Endothelial cell (in vitro differentiated cells): ENCODE measurements around the gene DIPK1C. TPM values are rescaled to one million over a fixed set of nuclear protein-coding genes. Genes with fewer than 3 reads are reported as not detected.

ENCODE experiments used
- DNase-seq: peaks from one replicate; pipeline ENCODE4 v3.0.0; 2021; ENCODE audit warnings: low spot score
- H3K27ac Mint-ChIP-seq: one replicate; pipeline ENCODE4 v1.8.0; 2021; ENCODE audit warnings: mixed read lengths, inconsistent platforms; ENCODE audit not compliant: unreplicated experiment
- H3K27me3 Mint-ChIP-seq: one replicate; pipeline ENCODE4 v1.8.0; 2021; ENCODE audit warnings: mild to moderate bottlenecking, moderate library complexity, mixed read lengths, inconsistent platforms; ENCODE audit not compliant: unreplicated experiment
- H3K36me3 Mint-ChIP-seq: one replicate; pipeline ENCODE4 v1.8.0; 2021; ENCODE audit warnings: mild to moderate bottlenecking, low read depth, mixed read lengths, inconsistent platforms; ENCODE audit not compliant: unreplicated experiment
- H3K4me1 Mint-ChIP-seq: one replicate; pipeline ENCODE4 v1.8.0; 2021; ENCODE audit warnings: mild to moderate bottlenecking, mixed read lengths, inconsistent platforms; ENCODE audit not compliant: unreplicated experiment
- H3K4me3 Mint-ChIP-seq: one replicate; pipeline ENCODE4 v1.8.0; 2021; ENCODE audit warnings: mild to moderate bottlenecking, mixed read lengths, inconsistent platforms; ENCODE audit not compliant: unreplicated experiment
- H3K9me3 Mint-ChIP-seq: one replicate; pipeline ENCODE4 v1.8.0; 2021; ENCODE audit warnings: mixed read lengths, inconsistent platforms; ENCODE audit not compliant: unreplicated experiment
- CTCF ChIP-seq: fragments of 200-600 bp; sonication (generic); IDR thresholded peaks from one replicate; pipeline ENCODE4 v1.5.0; 2021; ENCODE audit warnings: antibody characterized with exemption; ENCODE audit not compliant: unreplicated experiment
- total RNA-seq: library from RNA; stranded (reverse); fragmentation: NEBNext Ultra II Directional; extraction: Animal tissue kit (Norgen Biotek cat#: 25700); gene quantifications from one replicate; pipeline ENCODE4 v1.2.1, GENCODE V29; 2021; ENCODE audit not compliant: unreplicated experiment

The DIPK1C gene
- total RNA-seq, 1 donor from 2014 or later: 0.21 TPM

GRCh38 chr18:74477771-74478170 is 20.7 kb upstream of the DIPK1C start:
- H3K9me3 Mint-ChIP-seq: no peaks in the 10 kb centered on the region
- no peaks in the 10 kb centered on the region for H3K36me3 Mint-ChIP-seq
- no peaks in the 10 kb centered on the region for H3K27me3 Mint-ChIP-seq
- H3K4me1 Mint-ChIP-seq: no peaks in the 10 kb centered on the region
- no peak for TF ChIP-seq CTCF
- no peak overlapping the region for H3K4me3 Mint-ChIP-seq
- H3K27ac Mint-ChIP-seq: no peak overlapping the region
- DNase-seq: no peak

GRCh38 chr18:74476140-74476539 is 19.0 kb upstream of the DIPK1C start:
- peak; percentile 77 for TF ChIP-seq CTCF
- H3K4me1 Mint-ChIP-seq: no peaks in the 10 kb centered on the region
- H3K4me3 Mint-ChIP-seq: no peak overlapping the region
- H3K9me3 Mint-ChIP-seq: no peaks in the 10 kb centered on the region
- no peaks in the 10 kb centered on the region for H3K27me3 Mint-ChIP-seq
- no peaks in the 10 kb centered on the region for H3K36me3 Mint-ChIP-seq
- peak; percentile 73 for DNase-seq
- H3K27ac Mint-ChIP-seq: no peak overlapping the region

GRCh38 chr18:74473976-74474640 is 17.0 kb upstream of the DIPK1C start:
- no peak overlapping the region for H3K27ac Mint-ChIP-seq
- H3K36me3 Mint-ChIP-seq: no peaks in the 10 kb centered on the region
- TF ChIP-seq CTCF: no peak
- no peaks in the 10 kb centered on the region for H3K4me1 Mint-ChIP-seq
- DNase-seq: no peak
- no peaks in the 10 kb centered on the region for H3K27me3 Mint-ChIP-seq
- no peaks in the 10 kb centered on the region for H3K9me3 Mint-ChIP-seq
- no peak overlapping the region for H3K4me3 Mint-ChIP-seq

GRCh38 chr18:74472312-74472711 is 15.2 kb upstream of the DIPK1C start:
- H3K4me1 Mint-ChIP-seq: peaks cover 10% of the 10 kb centered on the region
- H3K9me3 Mint-ChIP-seq: no peaks in the 10 kb centered on the region
- H3K27ac Mint-ChIP-seq: no peak overlapping the region
- no peak overlapping the region for H3K4me3 Mint-ChIP-seq
- DNase-seq: no peak
- no peaks in the 10 kb centered on the region for H3K27me3 Mint-ChIP-seq
- H3K36me3 Mint-ChIP-seq: no peaks in the 10 kb centered on the region
- no peak for TF ChIP-seq CTCF

- Mint-ChIP-seq H3K4me1 (peaks cover 10% of the 10 kb centered on the region), H3K27ac (no peak overlapping the region), H3K36me3 (no peaks in the 10 kb centered on the region), H3K27me3 (peaks cover 4% of the 10 kb centered on the region), H3K9me3 (no peaks in the 10 kb centered on the region), H3K4me3 (no peak overlapping the region)
- no peak for DNase-seq
- TF ChIP-seq CTCF: no peak
Observed at GRCh38 chr18:74468547-74469061, 11.5 kb upstream of the DIPK1C start.
